Measurements from ENCODE around the gene ODC1.

ODC1 gene

DNA sequence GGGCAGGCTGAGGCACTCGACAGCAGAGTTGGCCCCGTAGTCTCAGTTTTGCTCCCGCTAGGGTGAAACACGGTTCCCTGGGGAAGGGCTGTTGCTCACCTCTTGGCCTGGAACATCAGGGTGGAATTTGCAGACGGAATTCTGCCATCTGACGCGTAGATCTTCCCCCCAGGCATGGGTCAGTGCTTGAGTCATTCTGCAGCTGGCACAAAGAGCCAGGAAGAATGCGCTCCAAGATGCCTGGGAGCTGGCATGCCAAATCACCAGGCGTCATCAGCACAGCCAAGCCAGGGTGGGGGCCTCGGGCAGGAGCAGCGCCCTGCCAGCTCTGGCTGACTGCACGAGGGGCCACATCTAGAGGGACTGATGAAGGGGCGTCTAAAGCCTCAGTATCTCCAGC lies 42.7 kb downstream of the ODC1 start:
- peak; percentile 98 for DNase-seq (ENCODE audit: low read depth)

DNA sequence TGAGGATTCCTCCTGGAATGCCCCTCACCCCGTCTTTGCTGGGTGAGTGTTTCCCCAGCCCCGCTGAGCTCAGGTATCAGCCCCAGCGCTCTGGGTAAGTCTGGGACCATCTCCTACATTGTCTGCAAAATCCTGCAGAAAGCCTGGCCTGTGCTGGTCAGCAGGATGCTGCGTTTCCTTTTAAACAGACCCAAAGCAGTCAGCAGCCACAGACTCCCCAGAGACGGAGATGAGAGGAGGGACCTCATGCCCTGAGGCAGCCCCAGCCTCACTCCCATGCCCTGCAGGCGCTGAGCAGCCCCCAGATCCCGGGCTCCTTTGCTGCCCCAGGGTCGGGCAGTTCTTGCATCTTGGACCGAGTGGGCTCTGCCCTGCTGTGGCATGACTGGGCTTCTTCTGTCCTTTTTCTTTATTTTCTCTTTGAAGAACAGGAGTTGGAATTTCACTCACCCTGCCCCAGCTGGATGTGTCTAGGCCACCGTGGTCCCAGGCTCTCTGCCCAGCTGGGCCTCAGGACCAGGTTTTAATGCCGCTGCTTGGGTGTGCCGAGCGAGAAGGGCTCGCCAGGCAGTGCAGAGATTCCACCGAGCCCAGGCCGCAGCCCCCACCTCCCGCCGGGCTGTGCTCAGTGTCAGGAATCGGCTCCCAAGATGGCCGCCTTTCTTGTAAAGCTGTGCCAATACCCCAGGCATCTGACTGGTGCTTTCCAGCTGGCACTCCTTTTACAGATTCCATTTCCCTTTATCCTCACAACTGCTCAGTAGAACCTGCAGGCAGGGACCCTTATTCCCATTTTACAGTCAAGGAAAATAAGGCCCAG lies 43.6 kb downstream of the ODC1 start:
- TF ChIP-seq, protein P1, sequence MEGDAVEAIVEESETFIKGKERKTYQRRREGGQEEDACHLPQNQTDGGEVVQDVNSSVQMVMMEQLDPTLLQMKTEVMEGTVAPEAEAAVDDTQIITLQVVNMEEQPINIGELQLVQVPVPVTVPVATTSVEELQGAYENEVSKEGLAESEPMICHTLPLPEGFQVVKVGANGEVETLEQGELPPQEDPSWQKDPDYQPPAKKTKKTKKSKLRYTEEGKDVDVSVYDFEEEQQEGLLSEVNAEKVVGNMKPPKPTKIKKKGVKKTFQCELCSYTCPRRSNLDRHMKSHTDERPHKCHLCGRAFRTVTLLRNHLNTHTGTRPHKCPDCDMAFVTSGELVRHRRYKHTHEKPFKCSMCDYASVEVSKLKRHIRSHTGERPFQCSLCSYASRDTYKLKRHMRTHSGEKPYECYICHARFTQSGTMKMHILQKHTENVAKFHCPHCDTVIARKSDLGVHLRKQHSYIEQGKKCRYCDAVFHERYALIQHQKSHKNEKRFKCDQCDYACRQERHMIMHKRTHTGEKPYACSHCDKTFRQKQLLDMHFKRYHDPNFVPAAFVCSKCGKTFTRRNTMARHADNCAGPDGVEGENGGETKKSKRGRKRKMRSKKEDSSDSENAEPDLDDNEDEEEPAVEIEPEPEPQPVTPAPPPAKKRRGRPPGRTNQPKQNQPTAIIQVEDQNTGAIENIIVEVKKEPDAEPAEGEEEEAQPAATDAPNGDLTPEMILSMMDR (IDR thresholded peaks at IDR 0.05; ENCODE audit: insufficient read depth, low read depth, low read length, missing control alignments), result no peak
- DNase-seq (ENCODE audit: low read depth), result peak; percentile 52
- H3K4me3 ChIP-seq (ENCODE audit: low read length), result no peak overlapping the region

More for the DNA sequence above, 42.7 kb downstream of the ODC1 start:
- TF ChIP-seq, protein P1 (IDR thresholded peaks at IDR 0.05; ENCODE audit: insufficient read depth, low read depth, low read length, missing control alignments), result no peak
- H3K4me3 ChIP-seq (ENCODE audit: low read length), result no peak overlapping the region

DNA sequence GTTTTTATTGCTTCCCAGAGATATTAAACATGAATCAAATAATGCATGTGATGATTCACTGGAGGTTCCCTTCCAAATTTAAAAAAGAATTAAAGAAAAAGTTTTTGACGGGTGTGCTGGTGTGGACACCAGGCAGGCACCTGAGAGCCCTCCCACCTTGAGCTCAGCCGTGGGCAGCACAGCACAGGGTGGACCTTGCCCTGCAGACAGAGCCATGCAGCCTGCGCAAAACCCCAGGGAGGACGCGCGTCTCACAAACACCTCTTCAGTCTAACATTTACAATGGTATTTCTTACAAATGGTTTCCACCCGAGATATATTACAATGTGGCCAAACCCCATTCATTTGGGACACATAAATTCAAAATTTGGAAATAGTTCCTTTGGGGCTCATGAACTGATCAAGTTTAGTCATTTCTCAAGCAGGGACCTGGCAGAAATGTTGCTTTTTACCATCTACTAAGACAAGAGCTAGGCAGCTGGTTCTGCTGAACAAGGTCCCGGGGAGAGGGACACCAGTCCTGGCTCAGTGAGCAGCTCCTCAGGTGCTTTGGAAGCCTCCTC lies 45.4 kb downstream of the ODC1 start:
- TF ChIP-seq, protein P1 (IDR thresholded peaks at IDR 0.05; ENCODE audit: insufficient read depth, low read depth, low read length, missing control alignments), result no peak
- no peak for DNase-seq (ENCODE audit: low read depth)
- H3K4me3 ChIP-seq (ENCODE audit: low read length), result no peak overlapping the region

DNA sequence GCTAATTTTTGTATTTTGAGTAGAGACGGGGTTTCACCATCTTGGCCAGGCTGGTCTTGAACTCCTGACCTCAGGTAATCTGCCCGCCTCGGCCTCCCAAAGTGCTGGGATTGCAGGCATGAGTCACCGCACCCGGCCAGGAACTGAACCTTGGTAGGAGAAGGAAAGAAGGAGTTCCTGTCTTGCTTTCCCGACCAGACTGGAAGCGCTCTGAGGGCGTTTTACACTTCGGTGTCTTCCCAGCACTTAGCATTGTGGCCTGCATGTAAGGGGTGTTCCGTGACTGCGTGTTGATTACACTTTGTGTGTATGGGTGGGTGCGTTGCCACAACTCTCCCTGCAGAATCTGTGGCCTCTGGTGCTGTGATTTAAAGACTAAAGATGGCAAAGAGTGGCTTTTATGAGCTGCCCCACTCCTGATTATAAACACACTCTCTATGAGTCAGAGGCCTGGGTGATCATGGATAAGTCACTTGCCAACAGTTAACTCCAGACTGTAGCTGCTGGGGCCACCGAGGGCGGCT lies 46.0 kb downstream of the ODC1 start:
- TF ChIP-seq, protein P1 (IDR thresholded peaks at IDR 0.05; ENCODE audit: insufficient read depth, low read depth, low read length, missing control alignments), result no peak
- DNase-seq (ENCODE audit: low read depth), result no peak
- no peak overlapping the region for H3K4me3 ChIP-seq (ENCODE audit: low read length)

DNA sequence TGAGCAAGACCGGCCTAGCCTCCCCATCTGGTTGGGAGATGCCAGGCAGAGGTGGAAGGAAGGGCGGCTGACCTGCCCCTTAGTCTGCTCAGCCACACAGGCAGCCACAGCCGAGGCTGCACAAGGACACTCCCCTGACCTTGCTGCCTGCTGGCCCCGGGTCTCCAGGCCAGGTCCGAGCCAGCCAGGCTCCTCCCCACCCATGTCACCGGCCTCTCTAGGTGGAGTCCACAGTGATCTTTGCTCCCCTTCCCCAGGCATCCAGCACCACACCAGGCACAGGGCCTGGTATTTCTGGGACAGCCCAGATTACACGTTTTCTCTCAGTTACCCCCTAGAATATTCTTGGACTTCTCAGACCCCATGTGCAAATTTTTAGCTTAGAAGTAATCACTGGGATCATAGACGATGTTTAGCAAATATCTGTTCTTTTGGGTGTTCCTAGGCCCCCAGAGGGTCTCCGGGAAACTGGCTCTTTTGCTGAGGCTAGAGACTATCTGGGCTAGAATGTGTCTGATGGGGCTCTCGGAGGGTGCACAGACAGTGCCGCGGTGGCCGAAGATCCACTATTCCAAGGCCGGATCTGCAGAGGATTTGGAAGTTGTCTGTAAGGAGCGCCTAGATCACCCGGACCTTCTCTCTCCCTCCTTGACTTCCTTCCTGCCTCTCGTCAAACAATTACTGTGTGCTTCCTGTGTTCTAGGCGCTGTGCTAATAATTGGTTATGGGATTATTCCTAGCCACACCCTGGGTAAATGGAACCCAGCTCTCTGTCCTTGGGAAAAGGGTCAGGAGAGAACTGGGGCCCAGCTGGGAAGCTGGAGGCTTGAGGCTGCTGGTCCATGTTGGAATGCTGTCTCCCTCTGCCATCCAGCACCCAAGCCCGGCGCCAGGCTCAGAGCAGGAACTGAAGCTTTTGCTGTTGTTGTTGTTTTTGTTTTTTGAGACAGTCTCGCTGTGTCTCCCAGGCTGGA lies 46.9 kb downstream of the ODC1 start:
- no peak overlapping the region for H3K4me3 ChIP-seq (ENCODE audit: low read length)
- DNase-seq (ENCODE audit: low read depth), result no peak
- TF ChIP-seq, protein P1 (IDR thresholded peaks at IDR 0.05; ENCODE audit: insufficient read depth, low read depth, low read length, missing control alignments), result no peak

DNA sequence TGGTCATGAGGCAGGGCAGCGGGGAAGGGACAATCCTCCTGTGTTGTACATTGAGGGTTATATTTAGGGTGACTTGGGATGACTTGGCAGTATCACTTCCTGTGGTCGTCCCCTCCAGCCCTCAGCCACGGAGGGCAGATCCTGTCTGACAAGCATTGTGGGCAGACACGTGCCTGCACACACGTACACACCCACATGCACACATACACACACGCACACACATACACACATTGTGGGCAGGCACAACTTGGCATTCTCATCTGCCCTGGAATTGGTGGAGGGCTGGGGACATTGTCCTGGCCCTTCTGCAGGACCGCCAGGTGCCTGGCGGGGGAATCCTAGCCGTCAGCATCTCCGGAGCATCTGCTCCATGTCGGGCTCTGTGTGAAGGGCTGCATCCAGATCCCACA lies 47.6 kb downstream of the ODC1 start:
- no peak overlapping the region for H3K4me3 ChIP-seq (ENCODE audit: low read length)
- TF ChIP-seq, protein P1 (IDR thresholded peaks at IDR 0.05; ENCODE audit: insufficient read depth, low read depth, low read length, missing control alignments), result no peak
- no peak for DNase-seq (ENCODE audit: low read depth)
